IMR-90 (cell line): Measurements from ENCODE around the gene MRGPRF.

Experiments
- CEBPB ChIP-seq: IDR thresholded peaks from 2 replicates; pipeline ENCODE4 v1.6.1; 2012; ENCODE audit warnings: low read depth, low read length, improper control_type of control experiment
- MAFK ChIP-seq: IDR thresholded peaks from 2 replicates; pipeline ENCODE4 v1.6.1; 2012; ENCODE audit warnings: low read depth, low read length, improper control_type of control experiment
- MXI1 ChIP-seq: IDR thresholded peaks from 2 replicates; pipeline ENCODE4 v1.6.1; 2012; ENCODE audit warnings: low read depth, mild to moderate bottlenecking, low read length, moderate library complexity, borderline replicate concordance
- POLR2A ChIP-seq: IDR thresholded peaks from 2 replicates; pipeline ENCODE4 v1.6.1; 2012; ENCODE audit warnings: mild to moderate bottlenecking, low read depth, low read length
- RAD21 ChIP-seq: IDR thresholded peaks from 2 replicates; pipeline ENCODE4 v1.6.1; 2012; ENCODE audit warnings: low read length, improper control_type of control experiment
- RFX5 ChIP-seq: IDR thresholded peaks from 2 replicates; pipeline ENCODE4 v1.8.0; 2012; ENCODE audit warnings: low read depth, mild to moderate bottlenecking, low read length, moderate library complexity
- TF ChIP-seq, protein P1 (sequence below): conservative IDR thresholded peaks from 2 replicates; pipeline ENCODE4 v1.5.1; 2012; ENCODE audit warnings: mild to moderate bottlenecking, low read depth, low read length, improper control_type of control experiment
- TF ChIP-seq, protein P2 (sequence below): fragments of 150-350 bp; IDR thresholded peaks from 2 replicates; pipeline ENCODE4 v1.6.1; 2017; ENCODE audit warnings: mild to moderate bottlenecking, antibody characterized with exemption, low read length, low read depth

DNA sequence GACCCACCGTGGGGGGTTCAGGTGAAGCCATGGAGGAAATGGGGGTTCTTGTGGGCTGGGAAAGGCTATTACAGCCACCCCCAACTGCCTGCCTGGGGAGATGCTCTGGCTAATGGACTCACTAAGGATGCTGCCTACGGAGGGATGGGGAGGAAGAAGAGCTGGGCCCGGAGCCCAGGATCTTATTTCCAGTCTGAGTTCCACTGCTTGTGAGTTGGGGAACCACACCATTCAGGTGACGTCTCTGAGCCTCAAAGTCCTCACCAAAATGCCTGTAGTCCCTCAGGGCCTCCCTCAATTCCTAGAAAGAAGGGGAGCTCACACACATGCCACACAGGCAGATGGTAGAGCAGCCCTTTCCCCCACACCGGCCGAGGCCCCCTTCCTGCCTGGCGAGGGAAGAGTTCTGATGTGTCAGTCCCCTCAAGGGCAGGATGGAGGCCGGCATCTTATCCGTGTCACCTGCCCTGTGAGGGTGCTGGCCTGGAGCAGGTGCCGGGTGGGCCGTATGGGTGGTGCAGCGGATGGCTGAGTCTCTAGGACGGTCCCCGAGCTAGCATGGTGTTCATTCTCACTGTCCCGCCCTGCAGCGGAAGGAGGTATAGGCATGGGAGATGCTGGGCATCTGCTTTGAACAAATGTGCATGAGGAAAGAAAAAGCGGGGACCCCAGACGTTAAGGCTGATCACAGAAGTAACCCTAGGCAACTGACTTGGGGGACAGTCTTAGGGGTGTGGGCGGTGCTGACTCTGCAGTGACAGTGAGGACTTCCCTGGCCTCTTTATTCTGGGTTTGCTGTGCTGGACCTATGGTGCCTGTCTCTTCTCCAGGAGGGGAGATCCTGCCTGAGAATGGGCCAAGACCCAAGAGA is 15.7 kb downstream of the MRGPRF start:
- TF ChIP-seq, protein P1, sequence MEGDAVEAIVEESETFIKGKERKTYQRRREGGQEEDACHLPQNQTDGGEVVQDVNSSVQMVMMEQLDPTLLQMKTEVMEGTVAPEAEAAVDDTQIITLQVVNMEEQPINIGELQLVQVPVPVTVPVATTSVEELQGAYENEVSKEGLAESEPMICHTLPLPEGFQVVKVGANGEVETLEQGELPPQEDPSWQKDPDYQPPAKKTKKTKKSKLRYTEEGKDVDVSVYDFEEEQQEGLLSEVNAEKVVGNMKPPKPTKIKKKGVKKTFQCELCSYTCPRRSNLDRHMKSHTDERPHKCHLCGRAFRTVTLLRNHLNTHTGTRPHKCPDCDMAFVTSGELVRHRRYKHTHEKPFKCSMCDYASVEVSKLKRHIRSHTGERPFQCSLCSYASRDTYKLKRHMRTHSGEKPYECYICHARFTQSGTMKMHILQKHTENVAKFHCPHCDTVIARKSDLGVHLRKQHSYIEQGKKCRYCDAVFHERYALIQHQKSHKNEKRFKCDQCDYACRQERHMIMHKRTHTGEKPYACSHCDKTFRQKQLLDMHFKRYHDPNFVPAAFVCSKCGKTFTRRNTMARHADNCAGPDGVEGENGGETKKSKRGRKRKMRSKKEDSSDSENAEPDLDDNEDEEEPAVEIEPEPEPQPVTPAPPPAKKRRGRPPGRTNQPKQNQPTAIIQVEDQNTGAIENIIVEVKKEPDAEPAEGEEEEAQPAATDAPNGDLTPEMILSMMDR = no peak
- TF ChIP-seq RAD21 = no peak
- TF ChIP-seq, protein P2, sequence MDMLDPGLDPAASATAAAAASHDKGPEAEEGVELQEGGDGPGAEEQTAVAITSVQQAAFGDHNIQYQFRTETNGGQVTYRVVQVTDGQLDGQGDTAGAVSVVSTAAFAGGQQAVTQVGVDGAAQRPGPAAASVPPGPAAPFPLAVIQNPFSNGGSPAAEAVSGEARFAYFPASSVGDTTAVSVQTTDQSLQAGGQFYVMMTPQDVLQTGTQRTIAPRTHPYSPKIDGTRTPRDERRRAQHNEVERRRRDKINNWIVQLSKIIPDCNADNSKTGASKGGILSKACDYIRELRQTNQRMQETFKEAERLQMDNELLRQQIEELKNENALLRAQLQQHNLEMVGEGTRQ = no peak
- no peak for TF ChIP-seq RFX5
- no peak for TF ChIP-seq POLR2A
- TF ChIP-seq MXI1 = no peak
- TF ChIP-seq MAFK = no peak
- no peak for TF ChIP-seq CEBPB
